A549 (cell line): ENCODE data around the gene SLC17A8. TPM values are rescaled to one million over a fixed set of nuclear protein-coding genes. Genes with fewer than 3 reads are reported as not detected.
A peak's percentile ranks its signal among the peaks of the same experiment; 100 is the strongest.

Experiments
- ATAC-seq, 2 experiments: fragments of 200-7000 bp in 1 of 2; fragments of >200 bp in 1 of 2; cut with Nextera tagmentation in 1 of 2; cut with Tn5 transposase in 1 of 2; 3 replicates each; pipeline versions ENCODE4 v1.8.0 to v1.9.1; 2018 to 2020; ENCODE audit warnings: mild to moderate bottlenecking in 1 of 2, moderate library complexity in 1 of 2
- CTCF ChIA-PET: fragments of 300-600 bp; sonication (Branson Sonifier 250); formaldehyde crosslinking; extraction: SDS; loops from one replicate; lab custom pipeline; 2021; ENCODE audit warnings: antibody characterized with exemption, inconsistent platforms; lab: Yijun Ruan, JAX
- POLR2A ChIA-PET: fragments of 350-600 bp; formaldehyde crosslinking; extraction: SDS; loops from one replicate; lab custom pipeline; 2021; ENCODE audit warnings: antibody characterized with exemption, inconsistent platforms; lab: Yijun Ruan, JAX
- DNase-seq, 2 experiments: peaks; one replicate each; pipeline versions ENCODE4 v3.0.0 to v3.0.0-alpha.2; 2011 to 2016; ENCODE audit warnings: low read depth in 1 of 2, low spot score in 1 of 2
- FAIRE-seq: peaks from 2 replicates; lab custom pipeline; 2011; peaks lifted over from hg19 to GRCh38; lab: Jason Lieb, UNC
- H3K27ac ChIP-seq, 2 experiments: fragments of >200 bp; sonication (Bioruptor Twin); formaldehyde crosslinking; 3 replicates each; pipeline ENCODE4 v1.5.1; 2016 to 2017
- H3K4me1 ChIP-seq: fragments of >200 bp; sonication (Bioruptor Twin); formaldehyde crosslinking; 3 replicates; pipeline ENCODE4 v1.6.1; 2016
- H3K4me2 ChIP-seq: fragments of >200 bp; sonication (Bioruptor Twin); formaldehyde crosslinking; 3 replicates; pipeline ENCODE4 v1.6.1; 2016
- H3K4me3 ChIP-seq: fragments of >200 bp; sonication (Bioruptor Twin); formaldehyde crosslinking; 3 replicates; pipeline ENCODE4 v1.5.1; 2016
- H3K9me3 ChIP-seq: fragments of >200 bp; sonication (Bioruptor Twin); formaldehyde crosslinking; 3 replicates; pipeline ENCODE4 v1.6.1; 2016
- CBX8 ChIP-seq: fragments of 200-600 bp; sonication (generic); IDR thresholded peaks from 2 replicates; pipeline ENCODE4 v1.6.1; 2016
- CHD4 ChIP-seq: fragments of 200-600 bp; sonication (generic); IDR thresholded peaks from 2 replicates; pipeline ENCODE4 v1.6.1; 2016; ENCODE audit warnings: antibody characterized with exemption, mild to moderate bottlenecking, borderline replicate concordance
- EHF ChIP-seq: fragments of 250-450 bp; sonication (Bioruptor Pico); IDR thresholded peaks from 2 replicates; pipeline ENCODE4 v1.5.0; 2020; ENCODE audit warnings: mild to moderate bottlenecking
- EHMT2 ChIP-seq: fragments of 200-600 bp; sonication (generic); IDR thresholded peaks from 2 replicates; pipeline ENCODE4 v1.6.1; 2016; ENCODE audit warnings: antibody characterized with exemption, low read depth, mild to moderate bottlenecking, moderate library complexity
- ESRRA ChIP-seq: fragments of 150-350 bp; IDR thresholded peaks from 2 replicates; pipeline ENCODE4 v1.6.1; 2014; ENCODE audit warnings: mild to moderate bottlenecking, low read length, borderline replicate concordance
- FOSB ChIP-seq: fragments of 250-450 bp; sonication (Bioruptor Pico); IDR thresholded peaks from 2 replicates; pipeline ENCODE4 v1.5.0; 2020; ENCODE audit warnings: mild to moderate bottlenecking, moderate library complexity
- FOSL2 ChIP-seq, 2 experiments: fragments of 450-650 bp in 1 of 2; fragments of >200 bp in 1 of 2; sonication (Bioruptor Twin) in 1 of 2; formaldehyde crosslinking; IDR thresholded peaks; 2 replicates each; pipeline versions ENCODE4 v1.5.0 to v1.6.1; 2016 to 2020; ENCODE audit warnings: mild to moderate bottlenecking in 1 of 2, moderate library complexity in 1 of 2
- FOXS1 ChIP-seq: fragments of 250-450 bp; sonication (Bioruptor Pico); IDR thresholded peaks from 2 replicates; pipeline ENCODE4 v1.5.0; 2020; ENCODE audit warnings: mild to moderate bottlenecking, moderate library complexity
- HDAC2 ChIP-seq: fragments of 200-600 bp; sonication (generic); IDR thresholded peaks from 2 replicates; pipeline ENCODE4 v1.6.1; 2016
- HEYL ChIP-seq: fragments of 250-450 bp; sonication (Bioruptor Pico); IDR thresholded peaks from 2 replicates; pipeline ENCODE4 v1.8.0; 2021; ENCODE audit warnings: mild to moderate bottlenecking, moderate library complexity
- HOXB13 ChIP-seq: fragments of 250-450 bp; sonication (Bioruptor Pico); IDR thresholded peaks from 2 replicates; pipeline ENCODE4 v1.5.0; 2020; ENCODE audit warnings: low read depth, mild to moderate bottlenecking, moderate library complexity
- JUN ChIP-seq, 2 experiments: fragments of >200 bp; sonication (Bioruptor Twin); formaldehyde crosslinking; IDR thresholded peaks; 2 replicates in 1 of 2; 3 replicates in 1 of 2; pipeline ENCODE4 v1.6.1; 2016 to 2017
- KDM5A ChIP-seq: fragments of 200-600 bp; sonication (generic); IDR thresholded peaks from 2 replicates; pipeline ENCODE4 v1.6.1; 2016; ENCODE audit warnings: antibody characterized with exemption, mild to moderate bottlenecking
- MAZ ChIP-seq: fragments of 150-350 bp; IDR thresholded peaks from 2 replicates; pipeline ENCODE4 v1.6.1; 2014; ENCODE audit warnings: antibody characterized with exemption, low read depth, low read length, borderline replicate concordance
- POLR2A ChIP-seq: IDR thresholded peaks from 2 replicates; pipeline ENCODE4 v1.6.1; 2012; ENCODE audit warnings: mild to moderate bottlenecking, low read length
- RAD21 ChIP-seq, 2 experiments: fragments of >200 bp in 1 of 2; sonication (Bioruptor Twin) in 1 of 2; formaldehyde crosslinking in 1 of 2; IDR thresholded peaks in 1 of 2; conservative IDR thresholded peaks in 1 of 2; 2 replicates in 1 of 2; 3 replicates in 1 of 2; pipeline ENCODE4 v1.6.1; 2012 to 2018; ENCODE audit warnings: inconsistent platforms in 1 of 2
- RARB ChIP-seq: fragments of 250-450 bp; sonication (Bioruptor Pico); IDR thresholded peaks from 2 replicates; pipeline ENCODE4 v1.8.0; 2021; ENCODE audit warnings: mild to moderate bottlenecking, moderate library complexity
- RCOR1 ChIP-seq: fragments of 150-350 bp; IDR thresholded peaks from 2 replicates; pipeline ENCODE4 v1.6.1; 2014; ENCODE audit warnings: antibody characterized with exemption, low read length, low read depth
- SMC3 ChIP-seq: fragments of >200 bp; sonication (Bioruptor Twin); formaldehyde crosslinking; IDR thresholded peaks from 3 replicates; pipeline ENCODE4 v1.6.1; 2018; ENCODE audit warnings: inconsistent platforms
- ZC3H11A ChIP-seq: fragments of 450-650 bp; IDR thresholded peaks from 2 replicates; pipeline ENCODE4 v1.6.1; 2014; ENCODE audit warnings: antibody characterized with exemption, mild to moderate bottlenecking
- ZNF302 ChIP-seq: fragments of 250-450 bp; sonication (Bioruptor Pico); IDR thresholded peaks from 2 replicates; pipeline ENCODE4 v1.9.0; 2021; ENCODE audit warnings: inconsistent platforms, mild to moderate bottlenecking, moderate library complexity
- ZSCAN20 ChIP-seq: fragments of 250-450 bp; sonication (Bioruptor Pico); IDR thresholded peaks from 2 replicates; pipeline ENCODE4 v1.8.0; 2022; ENCODE audit warnings: mild to moderate bottlenecking, moderate library complexity
- WGBS: methylation state at CpG from one replicate; pipeline ENCODE4 v1.1.6; 2017; ENCODE audit errors: missing lambda C conversion rate; 5-methylcytosine and 5-hydroxymethylcytosine counted together
- polyA plus RNA-seq, 4 experiments: library from polyadenylated mRNA; depleted of rRNA in 3 of 4; stranded (reverse); fragments of >200 nt; fragmentation: RNase III in 1 of 4; extraction: RNeasy Plus Mini Kit Qiagen cat#74134 plus additional on column Dnase treatment in 1 of 4; gene quantifications; 2 replicates in 3 of 4; 3 replicates in 1 of 4; pipeline ENCODE4 v1.2.3, GENCODE V29; 2011 to 2017
- TF ChIP-seq, protein P1 (sequence below): IDR thresholded peaks from 2 replicates; pipeline ENCODE4 v1.6.1; 2012; ENCODE audit warnings: low read depth, borderline replicate concordance
- TF ChIP-seq, protein P2 (sequence below): fragments of >200 bp; sonication (Bioruptor Twin); formaldehyde crosslinking; IDR thresholded peaks from 3 replicates; pipeline ENCODE4 v1.6.1; 2016

SLC17A8 gene
- polyA plus RNA-seq, 2 of the 4 experiments (the other 2 are of a cell fraction): 0.03 to 0.04 TPM

DNA sequence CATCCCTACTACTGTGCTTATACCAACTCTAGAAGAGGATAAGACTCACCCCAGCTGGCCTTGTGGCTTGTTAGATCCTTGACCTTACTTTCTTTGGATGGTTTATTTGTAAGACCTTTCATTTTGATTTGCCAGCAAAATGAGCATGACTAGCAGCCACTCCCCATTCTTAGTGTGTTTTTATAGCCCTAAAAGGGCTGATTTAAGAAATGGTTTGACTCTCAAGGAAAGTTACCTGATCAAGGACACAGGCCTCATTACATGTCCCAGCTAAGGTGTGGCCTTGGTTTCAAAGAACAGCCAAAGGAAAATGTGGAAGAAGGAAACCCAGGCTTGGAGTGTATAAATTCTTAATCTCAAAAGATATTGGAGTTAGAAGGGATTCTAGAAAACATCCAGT lies 41.4 kb downstream of the SLC17A8 start (continued):
- no peak for TF ChIP-seq MAZ

DNA sequence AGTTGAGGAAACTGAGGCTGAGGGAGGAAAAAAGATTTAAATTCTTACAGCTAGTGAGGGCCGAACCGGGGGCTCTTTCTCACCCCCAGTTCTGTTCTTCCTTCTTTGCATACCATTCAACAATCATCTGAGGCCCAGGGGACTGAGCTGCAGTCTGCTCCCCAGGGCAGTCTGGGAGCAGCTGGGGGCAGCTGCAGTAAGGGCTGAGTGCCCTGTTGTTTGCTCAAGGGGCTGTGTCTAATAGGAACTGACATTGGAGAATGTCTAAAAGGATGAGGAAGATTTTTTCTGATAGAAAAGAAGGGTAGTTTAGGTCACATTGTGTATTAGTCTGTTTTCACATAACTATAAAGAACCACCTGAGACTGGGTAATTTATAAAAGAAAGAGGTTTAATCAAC lies 42.2 kb downstream of the SLC17A8 start:
- H3K4me2 ChIP-seq: no peak overlapping the region; the same call in 2 of the 3 replicates
- CTCF ChIA-PET: interaction anchor here (1.5 kb wide), 1 partner anchor 9 kb away, joined by 3 read pairs; no protein-coding TSS in a partner anchor
- POLR2A ChIA-PET: no interaction called here
- no peak overlapping the region for H3K27ac ChIP-seq
- ATAC-seq: no peak
- peaks cover 23% of the 10 kb centered on the region for H3K4me1 ChIP-seq
- no peaks in the 10 kb centered on the region for H3K9me3 ChIP-seq
- no peak for TF ChIP-seq HOXB13 (CRISPR knock-in tag)
- no peak for TF ChIP-seq EHF (CRISPR knock-in tag)
- TF ChIP-seq SMC3: no peak
- TF ChIP-seq MAZ: no peak
- TF ChIP-seq ZSCAN20 (CRISPR knock-in tag): no peak
- no peak for TF ChIP-seq ZNF302 (CRISPR knock-in tag)
- no peak for TF ChIP-seq CHD4
- TF ChIP-seq, all 56 proteins: peak for 0
- no peak overlapping the region for H3K4me3 ChIP-seq
- DNase-seq (no peak), FAIRE-seq (no peak)
- WGBS: 34% methylated on average over 2 of the region's 2 CpGs

DNA sequence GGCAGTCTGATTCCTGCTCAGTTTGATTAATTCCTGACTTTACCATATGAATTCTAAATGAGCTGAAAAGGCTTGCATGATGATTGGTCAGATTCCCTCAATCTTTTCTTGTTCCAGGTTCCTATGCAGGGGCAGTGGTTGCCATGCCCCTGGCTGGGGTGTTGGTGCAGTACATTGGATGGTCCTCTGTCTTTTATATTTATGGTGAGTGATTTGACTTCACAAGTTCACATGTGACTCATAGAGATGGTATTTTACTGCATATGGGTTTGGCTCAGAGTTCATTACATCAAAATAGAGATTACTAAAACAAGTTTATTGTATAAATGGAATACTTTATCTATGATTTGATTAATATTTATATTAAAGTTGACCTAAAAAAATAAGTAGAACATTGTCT lies 44.8 kb downstream of the SLC17A8 start:
- H3K27ac ChIP-seq: peak overlapping the region in 1 of 2 experiments; percentile 49; a peak in 2 of 6 replicates
- no peaks in the 10 kb centered on the region for H3K9me3 ChIP-seq
- FAIRE-seq: no peak
- peak; percentile 39 to 66 for DNase-seq
- TF ChIP-seq FOSL2 (IDR thresholded peaks at IDR 0.05): 0 out of 2 replicates have a peak, but pooled peaks have one; percentile 9
- peak; percentile 53; the same call in 1 of the 2 replicates for TF ChIP-seq FOSL2 (CRISPR knock-in tag; IDR thresholded peaks at IDR 0.05)
- TF ChIP-seq EHF (CRISPR knock-in tag): no peak
- no peak for TF ChIP-seq HEYL (CRISPR knock-in tag)
- TF ChIP-seq, all 56 proteins: peak for 1
- ATAC-seq: peak; percentile 69 to 84; a peak in 4 of 6 replicates
- peak overlapping the region; percentile 46 for H3K4me2 ChIP-seq
- ChIA-PET CTCF (interaction anchor here (1.3 to 1.5 kb wide), 2 partner anchors 31 to 41 kb away, joined by 3 to 4 read pairs; no protein-coding TSS in a partner anchor), POLR2A (no interaction called here)
- H3K4me3 ChIP-seq: no peak overlapping the region
- peaks cover 23% of the 10 kb centered on the region for H3K4me1 ChIP-seq

DNA sequence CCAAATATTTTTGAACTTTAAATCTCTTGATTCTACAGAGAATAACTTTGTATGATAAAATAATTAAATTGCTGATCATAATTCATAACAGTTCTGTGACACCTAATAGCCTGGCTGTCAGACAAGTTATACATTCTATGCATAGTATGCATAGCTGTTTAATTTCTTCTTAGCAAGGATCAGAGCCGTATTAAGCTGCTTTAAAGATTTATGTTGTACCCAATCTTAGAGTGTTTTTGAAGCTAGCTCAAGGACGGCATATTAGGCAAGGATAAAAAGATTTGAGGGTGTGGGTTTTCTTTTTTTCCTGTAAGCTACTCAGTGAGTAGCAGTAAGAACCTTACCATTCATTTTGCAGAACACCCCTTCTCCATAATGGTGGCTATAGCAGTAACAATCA lies 45.9 kb downstream of the SLC17A8 start:
- POLR2A ChIA-PET: no interaction called here
- ATAC-seq (no peak), DNase-seq (no peak), FAIRE-seq (no peak)
- Histone ChIP-seq H3K4me1 (peaks cover 23% of the 10 kb centered on the region), H3K9me3 (no peaks in the 10 kb centered on the region), H3K4me2 (0 out of 3 replicates have a peak overlapping the region, but pooled peaks have one; percentile 46), H3K27ac (peak overlapping the region in 1 of 2 experiments; percentile 38; a peak in 1 of 6 replicates), H3K4me3 (no peak overlapping the region)
- CTCF ChIA-PET: interaction anchor here (1.2 kb wide), 1 partner anchor 10 kb away, joined by 4 read pairs; no protein-coding TSS in a partner anchor
- WGBS: 59% methylated on average over 2 of the region's 2 CpGs
- TF ChIP-seq, protein P1, sequence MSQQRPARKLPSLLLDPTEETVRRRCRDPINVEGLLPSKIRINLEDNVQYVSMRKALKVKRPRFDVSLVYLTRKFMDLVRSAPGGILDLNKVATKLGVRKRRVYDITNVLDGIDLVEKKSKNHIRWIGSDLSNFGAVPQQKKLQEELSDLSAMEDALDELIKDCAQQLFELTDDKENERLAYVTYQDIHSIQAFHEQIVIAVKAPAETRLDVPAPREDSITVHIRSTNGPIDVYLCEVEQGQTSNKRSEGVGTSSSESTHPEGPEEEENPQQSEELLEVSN: no peak
- no peak for TF ChIP-seq HDAC2
- TF ChIP-seq KDM5A: no peak
- no peak for TF ChIP-seq RCOR1
- TF ChIP-seq ZSCAN20 (CRISPR knock-in tag): no peak
- no peak for TF ChIP-seq JUN (IDR thresholded peaks at IDR 0.05)
- TF ChIP-seq, protein P2, sequence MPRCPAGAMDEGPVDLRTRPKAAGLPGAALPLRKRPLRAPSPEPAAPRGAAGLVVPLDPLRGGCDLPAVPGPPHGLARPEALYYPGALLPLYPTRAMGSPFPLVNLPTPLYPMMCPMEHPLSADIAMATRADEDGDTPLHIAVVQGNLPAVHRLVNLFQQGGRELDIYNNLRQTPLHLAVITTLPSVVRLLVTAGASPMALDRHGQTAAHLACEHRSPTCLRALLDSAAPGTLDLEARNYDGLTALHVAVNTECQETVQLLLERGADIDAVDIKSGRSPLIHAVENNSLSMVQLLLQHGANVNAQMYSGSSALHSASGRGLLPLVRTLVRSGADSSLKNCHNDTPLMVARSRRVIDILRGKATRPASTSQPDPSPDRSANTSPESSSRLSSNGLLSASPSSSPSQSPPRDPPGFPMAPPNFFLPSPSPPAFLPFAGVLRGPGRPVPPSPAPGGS: no peak
- TF ChIP-seq ESRRA: no peak
- no peak for TF ChIP-seq FOSB (CRISPR knock-in tag)
- TF ChIP-seq CHD4: no peak
- TF ChIP-seq EHF (CRISPR knock-in tag): no peak
- TF ChIP-seq EHMT2: no peak
- TF ChIP-seq RAD21 (conservative IDR thresholded peaks at IDR 0.05 in 1 of 2, IDR thresholded peaks at IDR 0.05 in 1 of 2): no peak
- TF ChIP-seq FOXS1 (CRISPR knock-in tag): no peak
- TF ChIP-seq CBX8: no peak
- no peak for TF ChIP-seq POLR2A
- no peak for TF ChIP-seq RARB (CRISPR knock-in tag)
- TF ChIP-seq HEYL (CRISPR knock-in tag): no peak
- no peak for TF ChIP-seq ZC3H11A
